Stomach smooth muscle (tissue), 2 donors: ENCODE results near the gene FGD5.

ENCODE experiments used
- H3K27ac ChIP-seq: one replicate; pipeline ENCODE4 v1.7.0; 2013; ENCODE audit warnings: mild to moderate bottlenecking, low read length, inconsistent platforms
- H3K27me3 ChIP-seq, 2 donors: one replicate each; pipeline ENCODE4 v1.7.0; 2013; ENCODE audit warnings: low read length in 2 of 2; ENCODE audit not compliant: insufficient read depth in 2 of 2, control insufficient read depth in 1 of 2
- H3K36me3 ChIP-seq, 2 donors: one replicate each; pipeline ENCODE4 v1.7.0; 2013; ENCODE audit warnings: low read length in 2 of 2; ENCODE audit not compliant: control insufficient read depth in 2 of 2, insufficient read depth in 2 of 2
- H3K4me1 ChIP-seq: one replicate; pipeline ENCODE4 v1.7.0; 2013; ENCODE audit warnings: low read length; ENCODE audit not compliant: control insufficient read depth, insufficient read depth
- H3K4me3 ChIP-seq, 2 donors: one replicate each; pipeline ENCODE4 v1.7.0; 2013; ENCODE audit warnings: low read length in 2 of 2
- H3K9ac ChIP-seq, 2 donors: one replicate each; pipeline ENCODE4 v1.7.0; 2013; ENCODE audit warnings: low read length in 2 of 2, mild to moderate bottlenecking in 1 of 2
- H3K9me3 ChIP-seq, 2 donors: one replicate each; pipeline ENCODE4 v1.7.0; 2013; ENCODE audit warnings: low read length in 2 of 2; ENCODE audit not compliant: control insufficient read depth in 2 of 2
- donor health status: healthy.
- donor health status: Pancreatic carcinoma.

Gene FGD5

GRCh38 chr3:14822134-14822533 is 3.4 kb downstream of the FGD5 start:
- Histone ChIP-seq H3K36me3 (no peaks in the 10 kb centered on the region), H3K27me3 (peaks cover 0 to 2% of the 10 kb centered on the region in 2 donors), H3K27ac (no peak overlapping the region), H3K9ac (no peak overlapping the region), H3K9me3 (no peaks in the 10 kb centered on the region), H3K4me3 (no peak overlapping the region), H3K4me1 (peaks cover 6% of the 10 kb centered on the region)

- Histone ChIP-seq H3K36me3 (no peaks in the 10 kb centered on the region), H3K9ac (no peak overlapping the region), H3K4me3 (no peak overlapping the region), H3K9me3 (no peaks in the 10 kb centered on the region), H3K27me3 (peaks cover 0 to 2% of the 10 kb centered on the region in 2 donors), H3K4me1 (peaks cover 6% of the 10 kb centered on the region), H3K27ac (no peak overlapping the region)
These were observed 4.1 kb downstream of the FGD5 start for GRCh38 chr3:14822670-14823390.

- H3K4me3 ChIP-seq = no peak overlapping the region
- H3K27me3 ChIP-seq = peaks cover 2 to 3% of the 10 kb centered on the region in 2 donors
- H3K9me3 ChIP-seq = no peaks in the 10 kb centered on the region
- H3K27ac ChIP-seq = no peak overlapping the region
- no peaks in the 10 kb centered on the region for H3K36me3 ChIP-seq
- H3K4me1 ChIP-seq = peaks cover 6% of the 10 kb centered on the region
- no peak overlapping the region for H3K9ac ChIP-seq
These were observed 4.6 kb downstream of the FGD5 start for GRCh38 chr3:14823393-14823792.

- H3K9ac ChIP-seq = no peak overlapping the region
- no peak overlapping the region for H3K4me3 ChIP-seq
- H3K4me1 ChIP-seq = peaks cover 6% of the 10 kb centered on the region
- H3K27me3 ChIP-seq = peaks cover 2 to 3% of the 10 kb centered on the region in 2 donors
- H3K9me3 ChIP-seq = no peaks in the 10 kb centered on the region
- H3K36me3 ChIP-seq = no peaks in the 10 kb centered on the region
- H3K27ac ChIP-seq = peak overlapping the region; percentile 2
These were observed 5.3 kb downstream of the FGD5 start for GRCh38 chr3:14823910-14824629.

- H3K9me3 ChIP-seq = no peaks in the 10 kb centered on the region
- peaks cover 6% of the 10 kb centered on the region for H3K4me1 ChIP-seq
- H3K4me3 ChIP-seq = no peak overlapping the region
- H3K27me3 ChIP-seq = peaks cover 2 to 3% of the 10 kb centered on the region in 2 donors
- H3K27ac ChIP-seq = no peak overlapping the region
- H3K9ac ChIP-seq = no peak overlapping the region
- H3K36me3 ChIP-seq = no peaks in the 10 kb centered on the region
These were observed 5.9 kb downstream of the FGD5 start for GRCh38 chr3:14824646-14825045.

- Histone ChIP-seq H3K27ac (no peak overlapping the region), H3K27me3 (peaks cover 2 to 3% of the 10 kb centered on the region in 2 donors), H3K9me3 (no peaks in the 10 kb centered on the region), H3K36me3 (no peaks in the 10 kb centered on the region), H3K4me1 (peaks cover 6% of the 10 kb centered on the region), H3K9ac (no peak overlapping the region), H3K4me3 (no peak overlapping the region)
These were observed 7.3 kb downstream of the FGD5 start for GRCh38 chr3:14826069-14826468.

- H3K27ac ChIP-seq = no peak overlapping the region
- peaks cover 2 to 3% of the 10 kb centered on the region in 2 donors for H3K27me3 ChIP-seq
- H3K4me3 ChIP-seq = no peak overlapping the region
- no peaks in the 10 kb centered on the region for H3K9me3 ChIP-seq
- no peaks in the 10 kb centered on the region for H3K36me3 ChIP-seq
- H3K9ac ChIP-seq = no peak overlapping the region
- H3K4me1 ChIP-seq = peaks cover 6% of the 10 kb centered on the region
These were observed 9.0 kb downstream of the FGD5 start for GRCh38 chr3:14827776-14828175.

GRCh38 chr3:14829811-14830210 is 11.0 kb downstream of the FGD5 start:
- no peak overlapping the region for H3K27ac ChIP-seq
- H3K4me1 ChIP-seq = peaks cover 4% of the 10 kb centered on the region
- H3K36me3 ChIP-seq = no peaks in the 10 kb centered on the region
- no peak overlapping the region for H3K4me3 ChIP-seq
- peaks cover 2 to 3% of the 10 kb centered on the region in 2 donors for H3K27me3 ChIP-seq
- H3K9me3 ChIP-seq = no peaks in the 10 kb centered on the region
- H3K9ac ChIP-seq = no peak overlapping the region

GRCh38 chr3:14831916-14832450 is 13.2 kb downstream of the FGD5 start:
- Histone ChIP-seq H3K4me3 (no peak overlapping the region), H3K4me1 (peaks cover 18% of the 10 kb centered on the region), H3K9ac (no peak overlapping the region), H3K27ac (no peak overlapping the region), H3K27me3 (peaks cover 0 to 3% of the 10 kb centered on the region in 2 donors), H3K9me3 (no peaks in the 10 kb centered on the region), H3K36me3 (no peaks in the 10 kb centered on the region)

- H3K9me3 ChIP-seq = no peaks in the 10 kb centered on the region
- H3K9ac ChIP-seq = no peak overlapping the region
- H3K4me3 ChIP-seq = no peak overlapping the region
- no peak overlapping the region for H3K27ac ChIP-seq
- no peaks in the 10 kb centered on the region for H3K36me3 ChIP-seq
- peaks cover 26% of the 10 kb centered on the region for H3K4me1 ChIP-seq
- peaks cover 0 to under 1% of the 10 kb centered on the region in 2 donors for H3K27me3 ChIP-seq
These were observed 14.4 kb downstream of the FGD5 start for GRCh38 chr3:14832975-14833722.
